ENCODE results near the gene ACTL6B. TPM values are rescaled to one million over a fixed set of nuclear protein-coding genes. Genes with fewer than 3 reads are reported as not detected.
A peak's percentile ranks its signal among the peaks of the same experiment; 100 is the strongest.

ACTL6B gene
- total and polyA plus RNA-seq, 9 of the 15 experiments (the other 6 are each of a cell fraction or from before 2014, with no cell fraction given): not detected

- TF ChIP-seq TRIM25 (IDR thresholded peaks at IDR 0.05; ENCODE audit: borderline replicate concordance) (no peak), ZBTB40 (IDR thresholded peaks at IDR 0.05) (peak; percentile 84), ZBTB40 (CRISPR knock-in tag; IDR thresholded peaks at IDR 0.05) (no peak), ZNF347 (CRISPR knock-in tag; IDR thresholded peaks at IDR 0.05; ENCODE audit: low read depth) (no peak), RUNX1 (IDR thresholded peaks at IDR 0.05; ENCODE audit: low read depth) (no peak), RFX5 (IDR thresholded peaks at IDR 0.05; ENCODE audit: low read depth, low read length) (peak; percentile 80), ESRRB (CRISPR knock-in tag; IDR thresholded peaks at IDR 0.05; ENCODE audit: borderline replicate concordance) (no peak), CREB3 (tag; conservative IDR thresholded peaks at IDR 0.05; ENCODE audit: low read depth) (no peak), MYC (IDR thresholded peaks at IDR 0.05; ENCODE audit: low read depth, low read length) (peak; percentile 27; the same call in 1 of the 2 replicates), MYC (CRISPR knock-in tag; IDR thresholded peaks at IDR 0.05; ENCODE audit: borderline replicate concordance, low read depth) (no peak), POLR2B (IDR thresholded peaks at IDR 0.05; ENCODE audit: low read depth, partially characterized antibody) (peak; percentile 94), MNT (conservative IDR thresholded peaks at IDR 0.05) (peak; percentile 82 to 92), KLF6 (CRISPR knock-in tag; IDR thresholded peaks at IDR 0.05; ENCODE audit: borderline replicate concordance) (no peak)
These were observed 44.1 kb downstream of the ACTL6B start, which contains the start of gene MOSPD3 (continued) for GRCh38 chr7:100611983-100612729.

Data from K562 (cell line).